ELF-1 (cell line): ENCODE measurements around the gene NOD1.
"Not testable (repeated sequence)": the region's sequence is repeated elsewhere in the genome, so short reads cannot be mapped to it uniquely, and the experiment has no call there.

Source experiments
- DNase-seq: peaks from one replicate; pipeline ENCODE4 v3.0.0-alpha.2; 2016; ENCODE audit warnings: low read depth, low spot score

NOD1 gene

DNA sequence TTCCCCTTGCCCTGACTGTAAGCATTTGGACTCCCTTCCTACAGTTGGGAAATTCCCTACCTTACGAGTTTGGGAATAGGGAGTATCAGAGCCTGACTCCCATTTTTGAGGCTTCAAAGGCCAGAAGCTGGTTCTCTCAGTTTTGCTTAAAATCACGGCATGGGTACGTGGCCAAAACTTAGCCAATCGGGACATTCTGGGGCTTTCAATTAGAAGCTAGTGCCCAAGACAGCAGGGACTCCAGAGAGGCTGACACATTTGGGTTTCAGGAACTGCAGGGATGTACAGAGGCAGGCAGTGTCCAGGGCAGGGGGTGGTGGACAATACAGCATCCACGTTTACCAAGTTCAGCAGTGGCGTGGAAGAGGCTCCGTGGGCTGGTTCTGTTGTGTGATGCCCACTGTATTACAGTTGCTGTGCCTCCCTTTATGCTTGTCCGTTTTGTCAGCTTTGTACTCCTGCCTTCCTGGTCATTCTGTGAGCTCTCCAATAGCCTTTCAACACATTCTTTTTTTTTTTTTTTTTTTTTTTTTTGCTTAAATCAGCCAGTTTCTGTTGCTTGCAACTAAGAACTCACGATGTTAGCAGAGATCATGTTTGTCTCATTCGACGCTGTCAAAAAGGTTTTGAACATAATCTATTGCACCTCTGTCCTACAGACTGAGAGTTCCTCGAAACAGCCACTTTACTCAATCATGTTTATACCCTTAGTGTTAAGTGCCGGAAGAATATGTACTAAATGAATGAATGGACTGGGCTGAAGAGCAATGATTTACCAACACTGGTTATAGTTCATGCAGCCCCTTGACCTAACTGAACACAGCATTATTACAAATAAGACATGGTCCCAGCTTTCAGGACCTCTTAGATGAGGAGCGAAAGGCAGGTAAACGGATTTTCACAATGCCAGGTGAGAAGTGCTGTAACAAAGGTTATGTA is 25.0 kb upstream of the NOD1 start:
- DNase-seq = no peak

GRCh38 chr7:30502470-30503251 is 24.1 kb upstream of the NOD1 start:
- DNase-seq = no peak

- DNase-seq = no peak
These were observed 22.7 kb upstream of the NOD1 start for GRCh38 chr7:30501264-30501663.

DNA sequence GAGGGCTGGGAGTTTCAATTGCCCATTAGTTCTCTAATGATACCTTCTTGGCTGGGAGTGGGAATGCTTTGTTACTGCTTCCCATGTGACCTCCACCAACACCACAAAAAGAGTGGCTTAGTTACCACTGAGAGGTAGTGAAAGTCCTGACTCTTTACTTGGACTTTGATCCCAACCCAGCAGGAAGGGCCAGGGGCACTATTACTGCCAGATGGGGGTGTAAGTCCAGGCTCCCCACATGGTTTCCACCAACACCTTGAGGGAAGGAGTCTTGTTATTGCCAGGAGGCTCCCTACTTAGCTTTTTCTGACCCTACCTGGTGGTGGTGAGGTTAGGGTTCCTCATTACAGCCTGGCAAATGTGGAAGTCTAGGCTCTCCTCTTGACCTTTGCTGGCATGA is 14.6 kb upstream of the NOD1 start:
- DNase-seq = no peak

GRCh38 chr7:30491417-30491816 is 12.8 kb upstream of the NOD1 start:
- DNase-seq = no peak

DNA sequence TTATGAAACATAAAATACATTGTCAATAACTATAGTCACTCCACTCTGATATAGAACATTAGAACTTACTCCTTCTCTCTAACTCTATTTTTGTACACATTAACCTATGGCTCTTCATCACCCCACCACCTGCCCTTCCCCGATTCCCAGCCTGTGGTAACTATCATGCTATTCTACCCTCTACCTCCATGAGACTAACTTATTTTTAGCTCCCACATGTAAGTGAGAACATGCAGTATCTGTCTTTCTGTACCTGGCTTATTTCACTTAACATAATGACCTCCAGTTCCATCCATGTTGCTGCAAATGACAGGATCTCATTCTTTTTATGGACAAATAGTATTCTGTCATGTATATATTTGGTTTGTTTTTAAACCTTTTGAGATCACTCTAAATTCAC is 8.8 kb upstream of the NOD1 start:
- no peak for DNase-seq

GRCh38 chr7:30485667-30486066 is 7.1 kb upstream of the NOD1 start:
- DNase-seq = no peak

DNA sequence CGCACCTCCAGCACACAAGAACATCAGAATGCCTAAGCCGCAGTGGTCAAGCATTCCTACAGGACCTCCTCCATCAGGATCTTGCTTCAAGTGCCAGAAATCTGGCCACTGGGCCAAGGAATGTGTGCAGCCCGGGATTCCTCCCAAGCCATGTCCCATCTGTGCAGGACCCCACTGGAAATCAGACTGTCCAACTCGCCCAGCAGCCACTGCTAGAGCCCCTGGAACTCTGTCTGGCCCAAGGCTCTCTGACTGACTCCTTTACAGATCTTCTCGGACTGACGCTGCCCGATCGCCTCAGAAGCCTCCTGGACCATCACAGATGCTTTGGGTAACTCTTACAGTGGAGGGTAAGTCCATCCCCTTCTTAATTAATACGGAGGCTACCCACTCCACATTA is 2.8 kb upstream of the NOD1 start:
- DNase-seq = not testable (repeated sequence)

GRCh38 chr7:30479202-30480120 is 877 bp upstream of the NOD1 start:
- peak; percentile 30 for DNase-seq

- no peak for DNase-seq
These were observed 2.0 kb downstream of the NOD1 start for GRCh38 chr7:30476459-30477145.

DNA sequence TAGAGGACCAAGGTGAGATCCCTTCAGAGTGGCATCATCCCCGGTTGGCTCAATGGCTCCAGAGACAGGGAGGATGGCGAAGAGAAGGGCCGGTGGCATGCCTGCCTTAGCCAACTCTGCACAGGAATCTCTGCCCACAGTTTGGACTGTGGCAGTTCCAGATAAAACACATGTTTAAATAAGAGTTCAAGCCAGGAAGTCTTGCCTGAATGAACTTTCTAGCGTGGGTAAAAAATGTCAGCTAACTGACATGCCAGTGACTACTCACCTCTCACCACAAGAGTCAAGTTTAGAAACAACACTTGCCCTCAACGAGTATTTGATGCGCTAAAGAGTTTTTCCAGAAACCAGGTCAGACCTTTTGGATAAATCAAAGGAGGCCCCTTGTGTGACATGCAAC is 3.0 kb downstream of the NOD1 start:
- no peak for DNase-seq

DNA sequence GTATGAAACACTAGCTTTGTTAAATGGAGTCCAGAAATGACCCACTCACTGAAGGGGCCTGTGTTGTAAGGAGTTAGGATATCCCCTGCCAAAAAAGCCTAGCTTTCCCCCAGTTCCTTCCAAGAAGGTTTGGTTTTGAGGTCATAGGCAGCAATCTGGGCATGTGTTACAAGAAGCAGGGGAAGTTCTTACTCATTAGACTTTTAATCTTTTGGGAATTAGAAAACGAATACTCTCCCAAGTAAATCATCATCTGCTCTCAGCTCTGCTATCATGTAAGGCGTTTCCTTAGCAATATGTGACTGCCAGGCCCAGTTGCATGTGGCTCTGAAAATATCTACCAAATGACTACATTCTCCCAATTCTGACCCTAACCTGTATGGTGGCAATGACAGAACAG is 3.7 kb downstream of the NOD1 start:
- DNase-seq = no peak

DNA sequence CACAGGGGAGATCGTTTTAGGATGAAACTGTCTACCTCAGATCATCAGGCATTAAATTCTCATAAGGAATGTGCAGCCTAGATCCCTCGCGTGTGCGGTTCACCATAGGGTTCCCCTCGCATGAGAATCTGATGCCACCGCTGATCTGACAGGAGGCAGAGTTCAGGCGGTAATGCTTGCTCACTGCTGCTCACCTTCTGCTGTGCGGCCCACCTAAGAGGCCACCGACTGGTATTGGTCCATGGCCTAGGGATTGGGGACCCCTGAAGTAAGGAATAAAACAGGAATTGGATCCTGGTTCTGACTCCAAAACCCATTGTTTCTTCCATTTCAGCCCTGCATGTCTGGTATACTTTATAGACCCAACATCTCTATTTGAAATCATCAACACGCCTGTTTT is 4.1 kb downstream of the NOD1 start:
- DNase-seq = no peak

DNA sequence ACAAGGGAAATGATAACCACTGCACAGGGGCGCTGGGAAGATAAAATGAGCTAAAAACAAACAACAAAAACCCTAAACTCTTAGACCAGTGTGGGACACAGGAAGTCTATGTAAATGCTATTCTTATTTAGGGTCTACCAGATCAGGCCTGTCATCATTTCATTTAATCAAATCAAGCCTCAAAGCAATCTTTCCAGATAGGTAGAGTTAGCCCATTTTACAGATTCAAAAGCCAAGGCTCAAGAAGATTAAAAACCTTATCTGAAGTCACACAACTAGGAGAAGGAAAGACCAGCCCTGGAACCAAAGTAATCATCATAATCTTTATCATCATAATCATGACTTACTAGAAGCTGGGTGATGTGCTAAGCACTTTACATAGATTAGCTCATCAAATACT is 4.7 kb downstream of the NOD1 start:
- DNase-seq = no peak

- peak; percentile 76 for DNase-seq
These were observed 5.5 kb downstream of the NOD1 start for GRCh38 chr7:30472784-30473775.

DNA sequence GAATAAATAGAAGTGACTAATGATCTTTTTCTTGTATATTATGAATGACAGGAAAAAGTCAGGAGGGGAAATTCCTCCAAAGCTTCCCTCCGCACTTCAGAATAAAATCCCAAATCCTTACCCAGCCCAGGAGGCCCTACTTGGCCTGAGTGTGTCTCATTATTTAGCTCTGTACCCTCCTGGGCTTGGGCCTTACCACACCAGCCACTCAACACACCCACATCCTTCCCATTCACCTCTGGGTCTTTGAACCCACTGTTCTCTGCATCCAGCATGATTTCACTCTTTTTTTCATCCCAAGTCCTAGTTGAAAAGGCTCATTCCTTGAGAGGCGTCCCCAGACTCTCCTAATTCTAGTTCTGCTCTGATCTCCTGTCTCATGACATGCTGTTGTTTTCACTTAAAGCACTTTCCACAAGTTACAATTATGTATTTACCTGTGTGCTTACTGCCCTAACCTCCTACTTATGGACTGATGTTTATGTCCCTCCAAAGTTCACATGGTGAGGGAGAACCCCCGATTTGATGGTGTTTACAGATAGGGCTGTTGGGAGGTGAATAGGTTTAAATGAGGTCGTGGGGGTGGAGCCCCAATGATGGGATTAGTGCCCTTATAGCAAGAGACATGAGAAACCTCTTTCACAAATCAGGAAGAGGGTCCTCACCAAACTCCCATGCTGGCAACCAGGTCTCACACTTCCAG is 6.4 kb downstream of the NOD1 start:
- DNase-seq = no peak

DNA sequence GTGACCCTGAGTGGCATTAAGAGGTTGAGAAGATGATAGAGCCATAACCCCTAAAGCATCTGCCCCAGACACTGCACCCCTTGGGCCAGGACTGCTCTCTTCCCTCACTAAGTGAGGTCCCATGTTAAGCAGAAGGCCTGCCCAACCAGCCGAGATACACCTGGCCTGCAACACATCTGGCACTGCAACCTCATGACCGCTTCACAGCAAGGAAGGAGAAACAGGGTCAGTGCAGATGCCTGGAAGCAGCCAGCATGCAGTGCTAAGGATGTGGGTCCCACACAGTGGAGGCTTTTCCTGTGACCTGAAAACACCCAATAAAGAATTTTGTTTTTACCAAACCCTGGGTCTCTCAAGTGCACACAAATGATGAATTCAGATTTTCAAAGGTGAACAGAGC is 7.4 kb downstream of the NOD1 start:
- DNase-seq = no peak

GRCh38 chr7:30470771-30471170 is 7.8 kb downstream of the NOD1 start:
- DNase-seq = no peak

- DNase-seq = no peak
These were observed 8.3 kb downstream of the NOD1 start for GRCh38 chr7:30470163-30470770.
